Keratinocyte (primary cell): ENCODE measurements around the gene SPAG9. TPM values are rescaled to one million over a fixed set of nuclear protein-coding genes. Genes with fewer than 3 reads are reported as not detected.

Source experiments
- DNase-seq: peaks from one replicate; pipeline ENCODE4 v3.0.0-alpha.2; 2011; ENCODE audit warnings: low read depth, missing footprints, low spot score
- FAIRE-seq: peaks from 2 replicates; lab custom pipeline; 2011; peaks lifted over from hg19 to GRCh38; lab: Jason Lieb, UNC
- H2AFZ ChIP-seq: 2 replicates; pipeline ENCODE4 v1.6.0; 2012; ENCODE audit warnings: low read length, control low read depth, inconsistent platforms; ENCODE audit not compliant: control insufficient read depth
- H3K27ac ChIP-seq: 2 replicates; pipeline ENCODE4 v1.5.1; 2011; ENCODE audit warnings: low read length; ENCODE audit not compliant: control insufficient read depth, insufficient read depth
- H3K27me3 ChIP-seq: 3 replicates; pipeline ENCODE4 v1.6.0; 2011; ENCODE audit warnings: low read length; ENCODE audit not compliant: control insufficient read depth, insufficient read depth; ENCODE audit errors: extremely low read depth
- H3K36me3 ChIP-seq, 2 experiments: 2 replicates in 1 of 2; 3 replicates in 1 of 2; pipeline ENCODE4 v1.5.1; 2011; ENCODE audit warnings: low read length in 2 of 2, mild to moderate bottlenecking in 1 of 2; ENCODE audit not compliant: control insufficient read depth in 2 of 2, insufficient read depth in 2 of 2; ENCODE audit errors: extremely low read depth in 1 of 2
- H3K4me1 ChIP-seq: 3 replicates; pipeline ENCODE4 v1.5.1; 2011; ENCODE audit warnings: low read length; ENCODE audit not compliant: control insufficient read depth, insufficient read depth; ENCODE audit errors: extremely low read depth
- H3K4me2 ChIP-seq: 3 replicates; pipeline ENCODE4 v1.6.0; 2011; ENCODE audit warnings: low read depth, low read length; ENCODE audit not compliant: control insufficient read depth, insufficient read depth; ENCODE audit errors: extremely low read depth
- H3K4me3 ChIP-seq, 3 experiments: fragments of 200-600 bp in 1 of 3; sonication (generic) in 1 of 3; 2 replicates in 2 of 3; 3 replicates in 1 of 3; pipeline ENCODE4 v1.5.1; 2011 to 2016; ENCODE audit warnings: low read length in 3 of 3, mild to moderate bottlenecking in 3 of 3, control low read depth in 2 of 3, inconsistent platforms in 1 of 3, low read depth in 1 of 3, mixed read lengths in 1 of 3, mixed run types in 1 of 3, moderate library complexity in 1 of 3; ENCODE audit not compliant: control insufficient read depth in 2 of 3, insufficient read depth in 2 of 3; ENCODE audit errors: extremely low read depth in 1 of 3
- H3K79me2 ChIP-seq: 2 replicates; pipeline ENCODE4 v1.6.0; 2012; ENCODE audit warnings: low read length; ENCODE audit not compliant: control insufficient read depth, insufficient read depth
- H3K9ac ChIP-seq: 3 replicates; pipeline ENCODE4 v1.6.0; 2011; ENCODE audit warnings: low read length; ENCODE audit not compliant: control insufficient read depth, insufficient read depth; ENCODE audit errors: extremely low read depth
- H3K9me1 ChIP-seq: 3 replicates; pipeline ENCODE4 v1.6.0; 2011; ENCODE audit warnings: low read length; ENCODE audit not compliant: control insufficient read depth, insufficient read depth; ENCODE audit errors: extremely low read depth
- H3K9me3 ChIP-seq: 2 replicates; pipeline ENCODE4 v1.5.1; 2012; ENCODE audit warnings: low read depth, low read length; ENCODE audit not compliant: control insufficient read depth
- H4K20me1 ChIP-seq: 3 replicates; pipeline ENCODE4 v1.6.0; 2011; ENCODE audit warnings: low read length; ENCODE audit not compliant: control insufficient read depth, insufficient read depth; ENCODE audit errors: extremely low read depth
- CTCF ChIP-seq, 3 experiments: IDR thresholded peaks in 1 of 3; conservative IDR thresholded peaks in 1 of 3; optimal IDR thresholded peaks in 1 of 3; 2 replicates in 2 of 3; 3 replicates in 1 of 3; pipeline versions ENCODE3 to v1.5.1; 2011; ENCODE audit warnings: low read length in 3 of 3, mild to moderate bottlenecking in 3 of 3, moderate library complexity in 2 of 3, control low read depth in 1 of 3, inconsistent platforms in 1 of 3; ENCODE audit not compliant: insufficient read depth in 2 of 3; ENCODE audit errors: extremely low read depth in 1 of 3
- EZH2 ChIP-seq: IDR thresholded peaks from one replicate; pipeline ENCODE4 v1.6.1; 2012; ENCODE audit warnings: inconsistent platforms, mild to moderate bottlenecking, low read length, moderate library complexity
- dilution Hi-C: fragments of 300-500 bp; cut with MboI; formaldehyde crosslinking; loops from one replicate; pipeline ENCODE4 v1.7.0; 2020; ENCODE audit warnings: low sequenced_read_pairs; ENCODE audit not compliant: extremely low pct_ligation_motif_present
- polyA plus RNA-seq, 5 experiments: library from polyadenylated mRNA; depleted of rRNA in 3 of 5; stranded (reverse) in 3 of 5; stranded (forward) in 1 of 5; unstranded in 1 of 5; fragments of >200 nt; gene quantifications; 1 replicate in 1 of 5; 2 replicates in 3 of 5; 3 replicates in 1 of 5; pipeline versions ENCODE4 v1.2.1 to v1.2.3, GENCODE V29; 2011 to 2012; ENCODE audit warnings: missing spikeins in 2 of 5, low read depth in 1 of 5, low replicate concordance in 1 of 5

Gene SPAG9
- polyA plus RNA-seq, 1 donor (not counting 4 experiments of a cell fraction or from before 2014, with no cell fraction given), result 43.1 TPM

- Histone ChIP-seq H4K20me1 (no peaks in the 10 kb centered on the region), H3K4me3 (no peak overlapping the region), H3K9me3 (no peaks in the 10 kb centered on the region), H3K79me2 (peaks cover 27% of the 10 kb centered on the region), H3K4me1 (peaks cover 10% of the 10 kb centered on the region), H3K27ac (no peak overlapping the region), H2AFZ (no peak overlapping the region), H3K36me3 (peaks cover 3 to 5% of the 10 kb centered on the region in 2 experiments), H3K9me1 (no peaks in the 10 kb centered on the region), H3K27me3 (no peaks in the 10 kb centered on the region), H3K9ac (no peak overlapping the region), H3K4me2 (no peak overlapping the region)
- FAIRE-seq (no peak), DNase-seq (no peak)
- dilution Hi-C loops, result no loop called here
- no peak for TF ChIP-seq CTCF (optimal IDR thresholded peaks at IDR 0.05 in 1 of 3, IDR thresholded peaks at IDR 0.05 in 1 of 3, conservative IDR thresholded peaks at IDR 0.05 in 1 of 3; ENCODE audit: extremely low read depth in 1 of 3, insufficient read depth in 2 of 3, low read length in 3 of 3)
- no peak for TF ChIP-seq EZH2
Observed at GRCh38 chr17:51046514-51047384, 73.9 kb downstream of the SPAG9 start.

GRCh38 chr17:51046046-51046445 lies 74.6 kb downstream of the SPAG9 start:
- dilution Hi-C loops, result no loop called here
- Histone ChIP-seq H3K4me2 (no peak overlapping the region), H3K4me3 (no peak overlapping the region), H4K20me1 (no peaks in the 10 kb centered on the region), H3K9me1 (no peaks in the 10 kb centered on the region), H3K9me3 (no peaks in the 10 kb centered on the region), H3K9ac (no peak overlapping the region), H3K27me3 (no peaks in the 10 kb centered on the region), H2AFZ (no peak overlapping the region), H3K27ac (no peak overlapping the region), H3K4me1 (peaks cover 10% of the 10 kb centered on the region), H3K79me2 (peaks cover 27% of the 10 kb centered on the region), H3K36me3 (peaks cover 3 to 5% of the 10 kb centered on the region in 2 experiments)
- FAIRE-seq (no peak), DNase-seq (no peak)
- TF ChIP-seq EZH2 (no peak), CTCF (optimal IDR thresholded peaks at IDR 0.05 in 1 of 3, IDR thresholded peaks at IDR 0.05 in 1 of 3, conservative IDR thresholded peaks at IDR 0.05 in 1 of 3; ENCODE audit: extremely low read depth in 1 of 3, insufficient read depth in 2 of 3, low read length in 3 of 3) (no peak)
